Smooth muscle cell (in vitro differentiated cells): ENCODE results near the gene CARMIL1. TPM values are rescaled to one million over a fixed set of nuclear protein-coding genes. Genes with fewer than 3 reads are reported as not detected.
"Not testable (repeated sequence)": the region's sequence is repeated elsewhere in the genome, so short reads cannot be mapped to it uniquely, and the experiment has no call there.

Experiments used
- DNase-seq: peaks from one replicate; lab custom pipeline; 2025; ENCODE audit not compliant: unreplicated experiment; lab: John Stamatoyannopoulos, UW
- H2AFZ ChIP-seq: fragments of 200-600 bp; sonication (generic); 2 replicates; pipeline ENCODE4 v1.6.0; 2016; ENCODE audit warnings: antibody characterized with exemption, low read depth, mild to moderate bottlenecking
- H3F3A ChIP-seq: fragments of 200-600 bp; sonication (generic); 2 replicates; pipeline ENCODE4 v1.6.0; 2017; ENCODE audit warnings: antibody characterized with exemption, low read depth
- H3K27ac ChIP-seq: fragments of 200-600 bp; sonication (generic); 2 replicates; pipeline ENCODE4 v1.5.1; 2016; ENCODE audit warnings: low read depth, mild to moderate bottlenecking
- H3K27me3 ChIP-seq: fragments of 200-600 bp; sonication (generic); 2 replicates; pipeline ENCODE4 v1.6.1; 2016; ENCODE audit warnings: low read depth, mild to moderate bottlenecking
- H3K36me3 ChIP-seq: fragments of 200-600 bp; sonication (generic); 2 replicates; pipeline ENCODE4 v1.5.1; 2016; ENCODE audit warnings: low read depth
- H3K4me1 ChIP-seq: fragments of 200-600 bp; sonication (generic); 2 replicates; pipeline ENCODE4 v1.5.1; 2016; ENCODE audit warnings: low read depth
- H3K4me2 ChIP-seq: fragments of 200-600 bp; sonication (generic); 2 replicates; pipeline ENCODE4 v1.6.0; 2016; ENCODE audit warnings: mild to moderate bottlenecking
- H3K4me3 ChIP-seq: fragments of 200-600 bp; sonication (generic); 2 replicates; pipeline ENCODE4 v1.5.1; 2016; ENCODE audit warnings: mild to moderate bottlenecking
- H3K79me2 ChIP-seq: fragments of 200-600 bp; sonication (generic); 2 replicates; pipeline ENCODE4 v1.6.0; 2016; ENCODE audit warnings: low read depth, mild to moderate bottlenecking
- H3K9ac ChIP-seq: fragments of 200-600 bp; sonication (generic); 2 replicates; pipeline ENCODE4 v1.6.0; 2016; ENCODE audit warnings: low read depth
- H3K9me3 ChIP-seq: fragments of 200-600 bp; sonication (generic); replicated peaks from 2 replicates; pipeline ENCODE4 v1.5.1; 2016; ENCODE audit warnings: low read depth
- H4K20me1 ChIP-seq: fragments of 200-600 bp; sonication (generic); 2 replicates; pipeline ENCODE4 v1.6.0; 2016; ENCODE audit warnings: low read depth
- CTCF ChIP-seq: fragments of 200-600 bp; sonication (generic); IDR thresholded peaks from 2 replicates; pipeline ENCODE4 v1.5.1; 2017; ENCODE audit warnings: borderline replicate concordance, mild to moderate bottlenecking, antibody characterized with exemption; ENCODE audit not compliant: insufficient read depth, poor library complexity, severe bottlenecking
- WGBS: methylation state at CpG from one replicate; pipeline ENCODE4 v1.1.7; 2016; ENCODE audit warnings: low lambda C conversion rate; 5-methylcytosine and 5-hydroxymethylcytosine counted together
- polyA plus RNA-seq: library from polyadenylated mRNA; unstranded; fragments of >200 nt; fragmentation: Nextera tagmentation; extraction: Ambion mirVana; gene quantifications from 2 replicates; pipeline ENCODE4 v1.2.1, GENCODE V29; 2016
- total RNA-seq: library from RNA; depleted of rRNA; stranded (reverse); fragments of >200 nt; gene quantifications from 2 replicates; pipeline ENCODE4 v1.2.3, GENCODE V29; 2014

CARMIL1 gene
- total and polyA plus RNA-seq, 2 experiments from 2014 or later: 7.6 to 24.1 TPM

GRCh38 chr6:25297823-25298522 lies 18.8 kb downstream of the CARMIL1 start:
- Histone ChIP-seq H3K4me2 (no peak overlapping the region), H3K9ac (no peak overlapping the region), H3K27me3 (no peaks in the 10 kb centered on the region), H3K9me3 (no peaks in the 10 kb centered on the region), H2AFZ (no peak overlapping the region), H3F3A (peaks cover 8% of the 10 kb centered on the region), H3K4me1 (peaks cover 11% of the 10 kb centered on the region), H4K20me1 (peaks cover 41% of the 10 kb centered on the region), H3K36me3 (no peaks in the 10 kb centered on the region), H3K79me2 (peaks cover 48% of the 10 kb centered on the region), H3K4me3 (no peak overlapping the region), H3K27ac (no peak overlapping the region)
- WGBS: 83% methylated on average over 3 of the region's 3 CpGs
- no peak for DNase-seq
- no peak for TF ChIP-seq CTCF

DNA sequence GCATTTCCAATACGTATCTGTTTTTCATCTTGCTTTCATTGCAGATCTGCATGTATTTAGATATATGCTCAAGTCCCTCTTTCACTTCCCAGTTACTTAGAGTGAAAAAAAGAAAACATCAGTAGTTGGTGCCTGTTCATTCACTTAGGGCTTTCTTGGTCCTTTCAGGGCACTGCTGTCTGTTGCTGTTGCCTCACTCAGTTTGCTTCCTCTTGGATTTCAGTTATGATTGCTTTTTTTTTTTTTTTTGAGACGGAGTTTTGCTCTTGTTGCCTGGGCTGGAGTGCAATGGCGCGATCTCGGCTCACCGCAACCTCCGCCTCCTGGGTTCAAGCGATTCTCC lies 19.3 kb downstream of the CARMIL1 start:
- WGBS: 90% methylated on average over 8 of the region's 8 CpGs
- Histone ChIP-seq H3K79me2 (peaks cover 49% of the 10 kb centered on the region), H3K4me1 (peaks cover 11% of the 10 kb centered on the region), H4K20me1 (peaks cover 46% of the 10 kb centered on the region), H3F3A (peaks cover 12% of the 10 kb centered on the region)
- not testable (repeated sequence) for H3K4me2 ChIP-seq, H2AFZ ChIP-seq, H3K27me3 ChIP-seq, DNase-seq, H3K9ac ChIP-seq, H3K36me3 ChIP-seq, H3K9me3 ChIP-seq, H3K4me3 ChIP-seq, H3K27ac ChIP-seq

DNA sequence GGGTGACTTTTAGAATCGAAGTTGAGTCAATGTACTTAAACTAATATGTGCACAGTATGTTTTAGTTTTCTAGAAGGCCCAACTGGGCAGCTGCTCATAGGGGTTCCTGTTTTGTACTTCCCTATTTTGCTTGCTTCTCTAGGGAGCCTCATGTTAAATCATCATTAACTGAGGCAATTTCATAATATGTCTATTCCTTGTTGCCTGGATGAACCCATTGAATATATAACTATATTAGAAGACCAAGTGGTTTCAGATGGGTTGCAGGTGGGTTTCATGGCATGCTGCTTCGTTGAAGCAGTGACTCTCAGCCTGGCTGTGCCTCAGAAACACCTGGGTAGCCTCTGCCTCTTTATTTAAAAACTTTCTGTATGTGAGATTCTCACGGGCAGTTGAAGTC lies 22.2 kb downstream of the CARMIL1 start:
- peaks cover 11% of the 10 kb centered on the region for H3K4me1 ChIP-seq

GRCh38 chr6:25302151-25302550 lies 23.0 kb downstream of the CARMIL1 start:
- Histone ChIP-seq H3F3A (peaks cover 15% of the 10 kb centered on the region), H3K79me2 (peaks cover 53% of the 10 kb centered on the region), H2AFZ (no peak overlapping the region), H3K4me3 (peak overlapping the region; percentile 0), H3K27ac (peak overlapping the region; percentile 59), H3K36me3 (no peaks in the 10 kb centered on the region), H3K4me2 (peak overlapping the region; percentile 55), H4K20me1 (peaks cover 49% of the 10 kb centered on the region), H3K9ac (no peak overlapping the region), H3K4me1 (peaks cover 11% of the 10 kb centered on the region), H3K27me3 (no peaks in the 10 kb centered on the region), H3K9me3 (no peaks in the 10 kb centered on the region)
- WGBS: 5% methylated on average over 1 of the region's 1 CpG
- DNase-seq: no peak
- TF ChIP-seq CTCF: no peak

More for the DNA sequence above, 22.2 kb downstream of the CARMIL1 start:
- Histone ChIP-seq H3K9ac (no peak overlapping the region), H3K27me3 (no peaks in the 10 kb centered on the region), H2AFZ (no peak overlapping the region), H3K36me3 (no peaks in the 10 kb centered on the region), H3K4me3 (no peak overlapping the region), H4K20me1 (peaks cover 50% of the 10 kb centered on the region), H3K27ac (no peak overlapping the region), H3F3A (peaks cover 15% of the 10 kb centered on the region), H3K79me2 (peaks cover 50% of the 10 kb centered on the region), H3K9me3 (no peaks in the 10 kb centered on the region), H3K4me2 (no peak overlapping the region)
- 89% methylated on average over 3 of the region's 3 CpGs for WGBS
- TF ChIP-seq CTCF: no peak
- DNase-seq: no peak
